HG03060 (cell line): ENCODE data around the gene GPR17.

Experiments used
- ATAC-seq: cut with Tn5 transposase; IDR thresholded peaks from one replicate; pipeline ENCODE4 v1.9.1; 2021; ENCODE audit warnings: low read depth, moderate number of reproducible peaks; ENCODE audit not compliant: unreplicated experiment

GPR17 gene

DNA sequence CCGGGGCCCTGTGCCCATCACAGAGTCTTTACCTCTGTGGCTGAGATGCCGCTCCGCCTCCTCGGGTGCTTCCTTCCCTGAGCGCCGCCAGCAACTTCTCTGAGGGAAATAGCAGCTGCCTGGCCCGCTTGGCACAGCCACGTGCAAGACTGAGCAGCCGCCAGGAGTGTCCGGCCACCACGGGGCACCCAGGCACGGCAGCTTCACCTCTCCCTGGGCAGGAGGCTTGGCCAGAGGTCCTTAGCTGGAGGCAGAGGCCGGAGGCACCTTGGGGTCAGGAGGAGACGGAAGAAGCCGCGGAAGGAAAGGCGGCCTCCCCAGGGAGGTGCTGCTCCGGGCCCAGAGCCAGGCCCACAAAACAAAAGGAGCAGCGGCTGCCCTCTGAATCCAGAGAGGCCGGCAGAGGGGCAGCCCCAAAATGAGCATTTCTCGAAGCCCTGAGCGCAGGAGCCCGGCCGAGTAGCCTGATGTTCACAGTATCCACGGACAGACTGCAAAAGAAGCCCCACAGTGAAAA, 35.4 kb downstream of the GPR17 start:
- no peak for ATAC-seq

DNA sequence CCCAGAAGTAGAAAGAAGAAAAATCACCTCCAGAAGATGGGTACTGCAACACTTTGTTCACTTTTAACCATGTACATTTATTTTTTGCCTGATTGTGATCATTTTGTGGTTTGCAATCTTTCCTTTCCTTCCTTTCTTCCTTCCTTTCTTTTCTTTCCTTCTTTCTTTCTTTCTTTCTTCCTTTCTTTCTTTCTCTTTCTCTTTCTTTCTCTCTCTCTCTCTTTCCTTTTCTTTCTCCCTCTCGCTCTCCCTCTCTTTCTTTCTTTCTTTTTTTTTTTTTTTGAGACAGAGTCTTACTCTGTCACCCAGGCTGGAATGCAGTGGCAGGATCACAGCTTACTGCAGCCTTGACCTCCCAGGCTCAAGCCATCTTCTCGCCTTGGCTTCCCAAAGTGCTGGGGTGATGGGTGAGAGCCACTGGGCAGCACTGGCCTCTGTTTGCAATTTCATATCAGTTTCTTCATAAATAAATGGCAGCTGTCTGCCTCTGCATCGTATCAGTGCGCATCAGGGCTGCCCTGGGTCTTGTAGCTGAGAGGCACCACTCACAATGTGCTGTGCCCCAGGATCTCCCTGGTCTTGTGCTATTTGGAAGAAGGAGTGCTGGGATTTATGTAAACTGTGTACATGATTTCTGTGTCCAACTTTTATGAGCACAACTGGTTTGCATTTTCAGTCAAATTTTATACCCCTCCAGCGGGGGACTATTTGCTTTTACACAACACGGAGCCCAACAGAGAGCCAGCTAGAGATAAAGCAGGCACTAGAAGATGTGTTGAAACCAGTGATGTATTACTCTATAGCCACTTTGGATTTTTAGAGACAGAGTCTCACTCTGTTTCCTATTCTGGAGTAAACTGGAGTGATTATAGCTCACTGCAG, 36.3 kb downstream of the GPR17 start:
- no peak for ATAC-seq

DNA sequence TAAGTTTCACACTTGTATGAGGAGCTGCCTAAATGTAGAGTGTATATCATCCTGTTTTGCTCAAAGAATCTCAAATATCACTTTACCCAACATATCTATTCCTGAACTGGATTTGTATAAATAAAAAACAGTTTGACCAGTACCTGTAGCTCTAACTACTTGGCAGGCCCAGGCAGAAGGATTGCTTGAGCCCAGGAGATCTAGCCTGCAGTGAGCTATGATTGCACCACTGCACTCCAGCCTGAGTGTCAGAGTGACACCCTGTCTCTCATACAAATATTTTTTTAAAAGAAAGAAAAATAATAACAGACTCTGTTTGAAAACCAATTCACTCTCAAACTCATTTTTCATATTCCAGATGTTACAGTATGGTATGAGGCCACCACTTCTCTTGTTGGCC, 37.1 kb downstream of the GPR17 start:
- ATAC-seq: no peak

DNA sequence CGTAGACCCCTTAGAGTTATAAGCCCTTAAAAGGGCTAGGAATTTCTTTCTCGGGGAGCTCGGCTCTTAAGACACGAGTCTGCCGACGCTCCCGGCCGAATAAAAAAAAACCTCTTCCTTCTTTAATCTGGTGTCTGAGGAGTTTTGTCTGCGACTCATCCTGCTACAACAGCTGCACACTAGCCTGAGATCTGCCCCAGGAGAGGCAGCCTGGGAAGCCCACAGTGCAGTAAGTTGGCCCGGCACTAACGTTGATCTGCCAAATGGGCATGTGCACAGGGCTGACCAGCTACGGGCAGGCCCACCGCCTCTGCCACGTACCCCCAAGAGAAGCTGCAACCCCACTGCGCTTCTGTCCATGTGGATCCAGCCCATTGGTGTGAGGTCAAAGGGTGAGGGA, 37.8 kb downstream of the GPR17 start:
- no peak for ATAC-seq

DNA sequence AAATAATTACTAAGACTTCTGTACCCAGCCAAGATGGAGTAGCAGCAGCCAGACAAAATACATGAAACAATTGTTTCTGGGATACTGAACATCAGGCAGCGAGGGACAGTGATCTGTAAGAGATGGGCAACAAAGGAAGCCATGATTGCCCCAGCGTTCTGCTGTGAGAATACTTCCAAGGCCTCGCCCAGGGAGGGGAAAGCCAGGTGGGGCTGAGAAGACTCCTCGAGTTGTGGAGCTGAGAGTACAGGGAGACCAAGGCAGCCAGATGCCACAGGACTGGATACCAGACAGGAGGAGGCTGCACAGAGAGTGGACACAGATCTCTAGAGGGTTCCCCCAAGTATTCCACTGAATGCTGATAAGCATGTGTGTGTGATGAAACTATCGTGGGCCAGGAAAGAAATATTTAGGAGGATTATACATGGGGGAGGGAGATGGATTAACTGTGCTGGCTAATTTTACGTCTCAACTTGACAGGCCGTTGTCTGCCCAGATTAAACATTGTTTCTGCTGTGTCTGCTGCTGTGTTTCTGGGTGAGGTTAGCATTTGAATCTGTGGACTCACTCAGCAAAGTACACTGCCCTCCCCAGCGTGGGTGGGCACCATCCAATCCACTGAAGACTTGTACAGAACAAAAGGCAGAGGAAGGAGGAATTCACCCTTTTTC, 39.6 kb downstream of the GPR17 start:
- ATAC-seq: no peak

DNA sequence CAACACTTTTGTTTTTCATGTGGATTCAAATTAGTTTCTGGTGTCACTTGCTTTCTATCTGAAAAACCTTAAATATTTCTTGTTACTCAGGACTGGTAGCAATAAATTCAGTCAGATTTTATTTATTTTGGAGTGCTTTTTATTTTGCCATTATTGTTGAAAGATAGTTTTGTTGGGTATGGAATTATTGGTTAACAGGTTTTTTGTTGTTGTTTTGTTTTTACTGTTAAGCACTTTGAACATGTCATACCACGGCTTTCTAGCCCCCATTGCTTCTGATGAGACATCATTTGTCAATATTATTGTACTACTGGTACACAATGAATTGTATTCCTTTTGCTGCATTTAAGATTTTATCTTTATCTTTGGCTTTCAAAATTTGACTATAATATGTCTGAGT, 42.5 kb downstream of the GPR17 start:
- no peak for ATAC-seq

DNA sequence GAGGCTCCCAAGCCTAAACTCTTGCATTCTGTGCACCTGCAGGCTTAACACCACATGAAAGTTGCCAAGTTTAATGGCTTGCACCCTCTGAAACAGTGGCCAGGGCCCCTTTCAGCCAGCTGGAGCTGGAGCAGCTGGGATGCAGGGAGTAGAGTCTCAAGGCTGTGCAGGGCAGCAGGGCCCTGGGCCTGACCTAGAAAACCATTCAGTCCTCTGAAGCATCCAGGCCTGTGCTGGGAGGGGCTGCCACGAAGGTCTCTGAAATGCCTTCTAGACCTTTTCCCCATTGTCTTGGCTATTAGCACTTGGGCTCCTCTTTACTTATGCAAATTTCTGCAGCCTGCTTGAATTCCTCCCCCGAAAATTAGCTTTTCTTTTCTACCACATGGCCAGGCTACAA, 44.7 kb downstream of the GPR17 start:
- no peak for ATAC-seq

DNA sequence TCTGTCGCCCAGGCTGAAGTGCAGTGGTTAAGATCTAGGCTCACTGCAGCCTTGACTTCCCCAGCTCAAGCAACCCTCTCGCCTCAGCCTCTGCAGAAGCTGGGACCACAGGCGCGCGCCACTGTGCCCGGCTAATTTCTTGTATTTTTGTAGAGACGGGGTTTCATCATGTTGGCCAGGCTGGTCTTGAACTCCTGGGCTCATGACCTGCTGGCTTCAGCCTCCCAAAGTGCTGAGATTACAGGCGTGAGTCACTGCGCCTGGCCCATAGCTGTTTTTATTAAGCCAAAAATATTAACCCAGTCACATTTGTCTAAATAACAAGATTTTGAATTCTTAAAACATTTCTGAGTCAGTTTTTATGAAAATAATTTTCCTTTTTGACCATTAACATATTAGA, 49.0 kb downstream of the GPR17 start:
- ATAC-seq: no peak

DNA sequence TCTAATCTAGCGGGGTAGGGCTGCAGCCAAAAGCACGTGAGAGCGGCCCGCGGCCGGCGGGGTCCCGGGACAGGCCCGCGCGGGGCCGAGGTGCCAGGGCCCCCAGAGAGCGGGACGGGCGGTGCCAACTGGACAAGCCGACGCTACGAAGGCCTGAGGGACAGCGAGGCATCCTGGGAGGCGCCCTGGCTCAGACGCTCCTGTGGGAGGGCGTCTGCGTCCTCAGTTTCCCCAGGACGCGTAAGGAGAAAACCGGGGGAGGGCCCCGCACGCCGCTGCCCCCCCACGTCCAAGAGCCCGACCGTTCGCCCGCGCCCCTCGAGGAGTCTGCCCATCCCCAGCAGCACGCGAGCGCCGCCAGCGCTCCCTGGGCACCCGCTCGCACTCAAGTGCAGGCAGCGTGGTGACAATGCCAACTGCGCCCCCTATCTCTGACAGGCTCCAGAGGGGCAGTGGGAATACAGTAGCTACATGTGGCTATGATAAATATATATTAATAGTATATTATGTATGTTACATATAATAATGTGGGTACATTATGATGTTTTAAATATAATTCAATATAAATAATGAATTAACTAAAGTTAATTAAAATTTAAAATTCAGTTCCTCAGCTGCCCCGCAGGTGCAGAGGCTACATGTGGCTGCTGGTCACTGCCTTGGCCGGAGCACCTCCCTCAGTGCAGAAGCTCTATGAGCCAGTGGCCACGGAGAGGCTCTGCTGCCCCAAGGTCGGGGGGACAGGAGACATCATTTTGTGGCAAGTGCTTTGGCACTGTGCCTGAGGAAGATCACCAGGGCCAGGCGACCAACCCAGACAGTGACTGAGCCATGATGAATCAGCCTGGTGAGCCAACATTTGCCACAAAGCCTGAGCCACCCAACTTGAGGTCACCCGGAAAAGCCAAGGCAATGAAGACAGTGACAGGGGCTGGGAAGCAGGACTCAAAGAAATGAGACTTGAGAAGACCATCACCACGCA, 49.8 kb downstream of the GPR17 start:
- no peak for ATAC-seq

DNA sequence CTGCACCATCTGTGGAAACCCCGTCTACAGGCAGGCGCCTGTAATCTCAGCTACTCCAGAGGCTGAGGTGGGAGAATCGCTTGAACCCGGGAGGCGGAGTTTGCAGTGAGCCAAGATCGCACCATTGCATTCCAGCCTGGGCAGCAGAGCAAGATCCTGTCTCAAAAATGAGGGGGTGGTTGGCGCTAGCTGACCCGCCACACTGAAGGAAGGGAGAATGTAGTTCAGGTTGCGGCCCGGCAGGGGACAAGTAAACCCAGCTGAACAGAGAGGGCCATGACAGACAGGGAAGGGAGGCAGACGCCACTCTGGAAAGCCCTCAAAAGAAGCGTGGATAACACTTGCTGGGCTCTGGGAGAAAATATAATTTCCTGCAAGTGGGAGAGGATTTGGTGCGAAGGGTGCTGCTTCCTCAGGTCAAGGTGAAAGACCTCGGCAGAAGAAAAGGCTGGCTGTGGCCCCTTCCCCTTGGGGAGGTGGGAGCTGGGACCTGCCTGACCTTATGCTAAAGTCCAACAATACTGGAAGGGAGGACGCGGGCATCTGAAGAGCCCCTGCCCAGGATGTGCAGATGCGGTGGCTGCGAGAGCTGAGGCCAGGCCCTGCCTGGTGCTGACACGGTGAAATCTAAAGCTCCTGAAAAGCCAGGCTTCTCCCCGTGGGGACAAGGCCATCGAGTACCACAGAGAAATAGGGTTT, 51.7 kb downstream of the GPR17 start:
- no peak for ATAC-seq

DNA sequence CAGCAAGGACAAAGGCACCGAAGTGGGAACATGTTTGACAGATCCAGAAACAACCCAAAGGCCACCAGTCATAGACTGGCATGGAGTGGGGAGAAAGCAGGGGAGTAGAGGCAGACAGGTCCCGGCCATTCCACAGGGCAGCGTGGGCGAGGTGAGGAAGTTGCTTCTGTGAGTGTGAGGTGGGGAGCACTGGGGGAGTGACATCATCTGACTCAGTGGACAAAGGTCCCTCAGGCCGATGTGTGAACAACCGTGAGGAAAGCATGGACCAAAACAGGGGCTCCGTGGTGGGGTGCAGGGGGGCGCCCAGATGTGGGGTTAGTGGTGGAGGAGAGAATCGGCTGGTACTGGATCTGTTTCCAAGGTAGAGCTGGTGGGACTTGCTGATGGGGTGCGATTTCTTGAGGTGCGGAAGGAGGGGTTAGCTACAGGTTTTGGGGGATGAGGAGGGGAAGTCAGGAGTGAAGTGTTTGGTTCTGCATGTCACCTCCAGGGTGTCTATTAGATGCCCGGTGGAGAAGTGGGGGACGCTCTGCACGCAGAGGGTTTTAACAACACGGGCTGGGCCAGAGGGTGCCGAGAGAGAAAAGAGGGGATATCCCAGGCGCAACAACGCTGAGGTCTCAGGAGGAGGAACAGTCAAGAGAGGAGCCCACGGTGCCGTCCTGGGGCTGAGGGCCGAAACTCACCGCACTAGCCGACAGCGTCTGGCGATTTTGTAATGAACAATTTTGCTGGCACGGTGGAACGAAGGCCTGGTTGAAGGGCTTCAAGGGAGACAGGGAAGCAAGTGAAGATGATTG, 52.8 kb downstream of the GPR17 start:
- ATAC-seq: no peak

DNA sequence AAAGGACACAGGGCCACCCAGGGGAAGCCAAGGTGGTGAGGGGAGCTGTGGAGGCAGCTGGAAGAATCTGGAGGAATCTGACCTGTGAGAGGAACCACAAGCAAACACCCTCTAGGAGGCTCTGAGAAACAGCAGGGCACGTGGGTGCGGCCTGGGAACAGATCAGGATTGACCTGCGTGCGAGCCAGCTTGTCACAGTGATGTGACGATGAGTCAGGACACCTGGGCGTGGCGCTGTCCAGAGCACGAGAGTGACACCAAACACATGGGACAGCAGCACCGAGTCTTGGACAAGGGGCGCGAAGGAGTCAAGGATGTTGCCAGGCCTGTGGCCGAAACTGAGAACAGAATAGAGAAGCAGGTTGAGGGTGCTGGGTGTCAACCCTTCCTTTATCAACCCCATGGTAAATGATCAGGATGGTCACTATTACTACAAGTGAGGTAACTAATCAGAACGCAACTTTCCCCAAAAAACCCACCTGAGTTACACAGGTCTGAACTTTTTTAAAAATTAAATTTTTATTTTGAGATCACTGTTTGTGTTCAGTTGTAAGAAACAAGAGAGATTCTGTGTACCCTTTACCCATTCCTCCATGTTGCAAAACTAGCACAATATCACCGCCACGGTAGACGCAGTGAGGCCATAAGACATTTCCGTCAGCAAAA, 54.7 kb downstream of the GPR17 start:
- peak; percentile 68 for ATAC-seq

DNA sequence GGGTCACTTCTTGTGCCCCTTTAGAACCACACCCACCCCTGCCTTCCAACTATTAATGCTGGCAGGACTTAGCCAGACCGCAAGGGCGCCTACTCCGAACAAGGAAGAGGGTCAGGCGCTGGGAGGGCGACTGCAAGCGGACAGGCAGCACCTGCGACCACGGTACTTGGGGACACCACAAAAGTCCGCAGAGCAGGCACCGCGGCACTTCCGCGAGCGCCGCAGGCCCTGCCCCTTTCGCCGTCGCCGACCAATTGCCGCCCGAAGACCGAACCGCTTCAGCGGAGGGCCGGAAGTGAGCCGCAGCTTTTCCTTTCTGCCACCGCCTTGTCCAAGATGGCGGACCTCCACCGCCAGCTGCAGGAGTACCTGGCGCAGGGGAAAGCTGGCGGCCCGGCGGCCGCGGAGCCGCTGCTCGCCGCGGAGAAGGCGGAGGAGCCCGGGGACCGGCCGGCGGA, 55.3 kb downstream of the GPR17 start, which contains the start of gene SFT2D3:
Gene SFT2D3, plus strand, starts transcription at position 305 of the 458 bp plus-strand sequence. Its CDS starts 32 bp downstream, at position 337.
- ATAC-seq: peak; percentile 39

DNA sequence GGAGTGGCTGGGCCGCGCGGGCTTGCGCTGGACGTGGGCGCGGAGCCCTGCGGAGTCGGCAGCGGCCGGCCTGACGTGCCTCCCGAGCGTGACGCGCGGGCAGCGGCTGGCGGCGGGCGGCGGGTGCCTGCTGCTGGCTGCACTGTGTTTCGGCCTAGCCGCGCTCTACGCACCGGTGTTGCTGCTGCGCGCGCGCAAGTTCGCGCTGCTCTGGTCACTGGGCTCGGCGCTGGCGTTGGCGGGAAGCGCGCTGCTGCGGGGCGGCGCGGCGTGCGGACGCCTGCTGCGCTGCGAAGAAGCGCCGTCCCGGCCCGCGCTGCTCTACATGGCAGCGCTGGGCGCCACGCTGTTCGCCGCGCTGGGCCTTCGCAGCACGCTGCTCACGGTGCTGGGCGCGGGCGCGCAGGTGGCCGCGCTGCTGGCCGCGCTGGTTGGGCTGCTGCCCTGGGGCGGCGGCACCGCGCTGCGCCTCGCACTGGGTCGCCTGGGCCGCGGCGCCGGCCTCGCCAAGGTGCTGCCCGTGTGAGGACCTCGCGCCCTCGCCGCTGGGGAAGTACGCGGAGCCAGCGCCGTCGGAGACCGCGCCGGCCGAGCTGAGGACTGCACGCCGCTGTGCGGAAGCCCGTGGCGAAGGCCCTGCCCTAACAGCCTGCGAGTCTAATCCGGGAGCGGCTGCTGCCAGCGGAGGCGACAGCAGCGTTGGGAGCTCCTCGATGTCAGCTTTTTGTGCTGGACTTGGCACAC, 55.9 kb downstream of the GPR17 start:
- ATAC-seq: peak; percentile 14
